Mucosa of gallbladder (tissue), 1 donor: ENCODE data around the gene ATG7. TPM values are rescaled to one million over a fixed set of nuclear protein-coding genes. Genes with fewer than 3 reads are reported as not detected.
"Not testable (repeated sequence)": the region's sequence is repeated elsewhere in the genome, so short reads cannot be mapped to it uniquely, and the experiment has no call there.

ENCODE experiments used
- DNase-seq: peaks from one replicate; pipeline ENCODE4 v3.0.0-alpha.2; 2020; ENCODE audit warnings: low spot score
- total RNA-seq: library from RNA; stranded (reverse); gene quantifications from one replicate; pipeline ENCODE4 v1.2.1, GENCODE V29; 2021
- donor health status: DM: no; HTN: no; CAD: no.

ATG7 gene
- total RNA-seq, 1 donor from 2014 or later = 32.0 TPM

DNA sequence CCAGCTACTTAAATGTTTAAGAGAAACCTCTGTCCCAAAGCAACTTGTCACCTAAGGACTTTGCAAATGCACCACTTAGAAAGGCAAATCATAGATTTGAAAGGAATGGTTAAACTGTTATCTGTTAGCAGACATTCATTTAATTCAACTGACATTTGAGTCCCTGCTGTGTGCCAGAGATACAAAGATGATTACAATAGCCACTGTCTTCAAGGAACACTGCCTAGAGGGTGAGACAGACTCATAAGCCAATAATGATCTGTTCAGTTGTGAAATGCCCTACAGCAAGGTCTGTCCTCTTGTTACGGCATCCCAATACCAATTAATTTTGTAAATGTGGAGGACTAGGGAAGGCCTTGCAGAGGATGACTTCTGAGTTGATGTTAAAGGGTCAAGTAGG is 113.1 kb downstream of the ATG7 start:
- no peak for DNase-seq

DNA sequence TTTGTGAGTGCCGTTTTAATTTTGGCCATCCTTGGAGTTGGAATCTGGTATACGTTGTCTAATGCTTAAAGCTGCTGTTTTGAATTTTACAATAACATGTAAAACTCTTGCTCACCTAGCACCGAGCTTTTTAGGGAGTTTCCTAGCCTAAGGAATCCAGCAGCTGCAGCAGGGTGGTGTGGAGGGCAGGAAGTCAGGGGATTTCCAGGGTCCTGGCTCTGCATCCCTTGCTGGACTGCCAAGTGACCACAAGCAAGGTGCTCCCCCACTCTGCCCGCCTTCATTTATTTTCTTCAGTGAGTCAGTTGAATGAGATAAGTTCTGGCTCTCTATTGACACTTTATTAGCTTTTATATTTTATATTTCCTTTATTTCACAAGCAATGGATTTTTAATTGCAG is 113.7 kb downstream of the ATG7 start:
- no peak for DNase-seq

GRCh38 chr3:11386465-11387113 is 114.4 kb downstream of the ATG7 start:
- DNase-seq = no peak

DNA sequence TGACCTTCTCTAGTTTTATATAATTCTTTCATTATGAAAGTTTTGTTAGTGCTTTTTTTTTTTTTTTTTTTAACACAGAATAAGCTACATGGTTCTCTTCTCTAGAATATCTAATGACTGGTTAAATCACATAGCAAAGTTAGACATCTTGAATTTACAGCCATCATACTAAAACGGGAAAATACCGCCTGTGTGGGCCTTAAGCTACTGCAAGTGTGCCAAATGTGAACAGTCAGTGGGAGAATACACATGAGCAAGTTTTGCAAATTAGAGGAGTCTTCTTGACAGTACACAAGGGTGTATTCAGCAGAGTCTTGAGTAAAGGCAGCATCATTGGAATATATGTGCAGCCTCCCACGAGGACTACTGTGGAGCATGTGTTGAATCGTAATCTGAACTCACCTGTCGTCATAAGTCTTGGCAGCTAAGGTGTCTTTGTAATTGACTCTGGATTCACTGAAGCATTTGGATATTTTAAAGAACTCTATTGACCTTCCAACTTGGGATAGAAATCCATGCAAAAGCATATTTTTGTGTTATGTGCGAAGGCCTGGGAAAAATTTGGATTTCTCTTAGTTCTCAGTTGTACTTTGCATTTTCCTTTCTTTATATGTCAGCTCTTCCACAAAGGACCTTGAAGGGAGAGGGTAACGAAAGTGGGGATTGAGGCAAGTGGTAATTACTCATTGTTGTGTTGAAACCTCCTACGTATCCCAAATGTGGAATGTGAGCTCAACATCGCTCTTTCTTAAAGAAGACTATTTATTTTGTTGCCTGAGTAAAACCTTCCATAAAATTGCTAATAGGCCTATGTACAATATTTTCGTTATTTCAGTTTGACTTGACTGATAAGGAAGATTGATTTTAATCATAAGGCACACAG is 117.4 kb downstream of the ATG7 start:
- DNase-seq = no peak

DNA sequence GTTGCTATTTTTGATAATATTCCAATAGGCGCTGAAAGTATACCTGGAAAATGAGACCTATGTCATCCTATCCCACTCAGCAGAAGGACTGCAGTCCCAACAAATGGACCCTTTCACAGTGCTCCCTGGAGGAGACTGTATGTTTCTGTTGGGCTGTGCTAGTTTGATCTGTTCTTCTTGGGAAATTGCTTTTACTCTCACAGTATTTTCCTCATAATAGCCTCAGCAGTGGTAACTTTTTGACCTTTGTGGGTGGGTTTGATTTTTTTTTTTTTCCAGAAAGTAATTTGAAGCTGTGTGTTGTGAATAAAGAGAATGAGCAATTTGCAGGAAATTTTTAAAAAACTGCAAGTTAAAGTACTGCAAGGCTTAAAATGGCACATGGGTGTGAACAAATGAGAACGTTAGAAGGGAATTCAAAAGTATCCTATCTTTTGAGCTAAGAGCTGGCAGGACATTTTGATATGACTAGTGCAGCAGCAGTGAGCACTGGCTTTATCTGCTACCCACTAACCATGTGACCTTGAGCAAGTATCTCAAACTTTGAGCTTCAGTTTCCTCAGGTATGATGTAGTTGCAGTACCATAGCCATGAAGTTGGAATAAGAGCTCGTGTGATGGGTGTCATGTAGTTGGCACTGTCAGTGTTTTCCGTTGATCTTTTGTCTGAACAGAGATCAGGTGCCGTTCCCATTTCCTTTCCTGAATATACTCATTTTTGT is 118.4 kb downstream of the ATG7 start:
- DNase-seq = no peak

DNA sequence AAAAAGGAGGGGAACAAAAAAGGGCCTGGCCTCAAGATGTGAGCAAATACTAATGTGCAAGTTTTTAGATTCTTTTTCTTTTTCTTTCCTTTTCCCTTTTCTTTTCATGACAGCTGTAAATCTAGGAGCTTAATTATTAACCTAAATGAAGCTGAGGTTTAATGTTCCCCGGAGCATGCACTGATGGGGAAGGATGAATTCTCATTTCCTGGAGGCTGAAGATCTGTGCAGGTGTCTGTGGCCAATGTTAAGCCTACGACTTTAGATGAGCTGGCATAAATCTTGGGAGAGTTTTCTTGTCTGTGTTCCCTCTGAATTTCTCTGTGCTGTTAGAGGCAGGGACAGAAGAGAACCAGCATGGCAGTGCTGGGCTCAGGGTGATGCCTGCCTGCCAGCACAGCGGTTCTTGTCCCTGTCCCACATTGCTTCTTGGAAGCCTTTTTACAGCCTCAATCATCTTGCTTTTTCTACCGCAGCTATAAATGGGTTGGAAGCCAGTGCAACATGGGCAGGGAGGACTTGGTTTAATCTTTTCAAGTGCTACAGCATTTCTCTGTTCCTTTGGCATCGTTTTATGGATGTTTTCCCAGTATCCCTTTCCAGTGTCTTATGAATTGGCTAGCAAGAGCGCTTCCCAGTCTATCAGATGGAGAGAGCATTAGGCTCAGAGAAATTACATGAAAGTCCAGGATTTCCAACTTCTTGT is 119.1 kb downstream of the ATG7 start:
- DNase-seq = no peak

DNA sequence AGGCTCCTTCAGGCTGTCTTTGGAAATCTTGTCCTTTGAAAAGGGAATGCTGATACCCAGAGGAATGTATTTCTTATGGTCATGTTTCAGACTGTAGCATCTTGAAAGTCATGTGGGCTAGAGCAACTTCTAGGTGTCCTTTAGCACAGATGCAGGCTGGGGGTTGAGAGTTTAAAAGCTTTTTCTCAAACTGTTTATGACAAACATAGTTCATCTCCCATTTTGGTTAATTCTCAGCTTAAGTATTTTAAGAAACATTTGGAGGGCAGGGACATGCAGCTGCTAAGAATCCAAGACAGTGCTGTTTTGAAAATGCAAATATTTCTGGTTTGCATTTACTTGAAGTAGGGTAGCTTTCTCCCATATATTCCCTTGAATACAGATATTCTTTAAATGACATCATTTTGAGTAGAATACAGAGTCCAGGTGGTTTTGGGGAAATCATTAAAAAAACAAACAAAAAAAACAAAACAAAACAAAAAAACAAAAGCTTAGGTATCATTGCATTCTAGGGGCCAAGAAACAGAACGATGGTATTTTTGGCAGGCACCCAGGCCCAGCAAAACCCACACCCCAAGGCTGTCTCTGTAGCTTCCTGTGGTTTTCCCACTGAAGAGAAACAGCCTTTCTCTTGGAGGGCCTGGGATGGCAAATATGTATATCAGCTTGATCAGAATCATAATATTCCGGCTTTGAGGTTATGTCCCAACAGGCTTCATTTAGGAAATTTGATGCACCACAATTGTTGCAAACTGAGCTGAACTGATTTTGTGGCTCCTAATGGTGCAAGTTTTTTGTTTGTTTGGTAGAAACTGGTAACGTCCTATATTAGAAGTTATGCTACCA is 120.0 kb downstream of the ATG7 start:
- DNase-seq = no peak

GRCh38 chr3:11392860-11393114 is 120.6 kb downstream of the ATG7 start:
- DNase-seq = no peak

- DNase-seq = no peak
Observed at GRCh38 chr3:11393401-11393800, 121.2 kb downstream of the ATG7 start.

GRCh38 chr3:11394392-11394791 is 122.2 kb downstream of the ATG7 start:
- no peak for DNase-seq

DNA sequence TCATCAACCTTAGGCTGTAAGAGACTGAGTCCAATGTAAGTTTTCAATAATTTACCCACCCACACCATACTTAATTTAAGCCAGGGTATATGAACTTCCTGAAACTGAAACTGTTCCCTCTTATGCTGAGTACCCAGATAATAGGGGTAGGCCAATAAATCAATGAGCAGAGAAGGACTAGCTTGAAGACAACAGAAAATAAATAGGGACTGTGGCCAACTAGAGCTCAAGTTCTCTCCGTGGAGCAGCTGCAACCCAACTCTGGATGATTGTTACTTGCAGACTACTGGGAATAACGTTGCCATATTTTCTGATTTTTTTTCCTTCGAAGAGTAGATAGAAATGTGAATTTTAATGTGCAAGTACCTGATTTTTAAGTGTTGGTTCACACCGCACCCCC is 128.0 kb downstream of the ATG7 start:
- no peak for DNase-seq

DNA sequence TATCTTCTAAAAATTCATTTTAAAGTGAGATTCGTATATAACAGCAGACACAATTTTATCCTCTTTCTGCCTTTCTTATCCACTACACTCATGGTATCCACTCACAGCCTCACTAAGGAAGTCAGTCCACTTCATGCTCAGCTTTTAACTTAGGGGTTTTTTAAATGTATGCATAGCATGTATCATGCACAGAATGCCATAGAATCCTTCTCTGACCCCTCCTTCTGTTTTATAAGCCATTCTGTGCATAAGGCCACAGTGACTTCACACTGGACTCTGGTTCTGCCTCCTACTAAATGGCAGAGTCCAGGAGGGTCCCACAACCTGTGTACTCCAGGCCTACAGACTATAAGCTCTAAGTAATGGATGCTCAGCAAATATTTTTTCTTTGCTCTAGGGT is 129.2 kb downstream of the ATG7 start:
- DNase-seq = no peak

DNA sequence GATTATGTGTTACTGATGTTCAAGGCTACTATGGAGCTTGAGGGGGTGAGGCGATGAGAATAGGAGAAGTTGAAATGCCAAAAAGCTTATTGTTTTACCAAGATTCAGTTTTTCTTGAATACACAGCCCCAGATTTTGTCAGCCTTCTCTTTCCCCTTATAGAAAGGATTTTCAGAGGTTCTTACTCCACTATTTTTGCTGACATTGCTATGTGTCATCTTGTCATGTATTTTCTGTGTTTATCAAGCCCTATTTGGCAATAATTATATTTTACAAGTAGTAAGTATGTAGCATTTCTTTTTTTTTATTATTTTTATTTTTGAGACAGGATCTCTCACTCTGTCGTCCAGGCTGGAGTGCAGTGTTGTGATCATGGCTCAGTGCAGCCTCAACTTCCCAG is 133.1 kb downstream of the ATG7 start:
- DNase-seq = no peak

DNA sequence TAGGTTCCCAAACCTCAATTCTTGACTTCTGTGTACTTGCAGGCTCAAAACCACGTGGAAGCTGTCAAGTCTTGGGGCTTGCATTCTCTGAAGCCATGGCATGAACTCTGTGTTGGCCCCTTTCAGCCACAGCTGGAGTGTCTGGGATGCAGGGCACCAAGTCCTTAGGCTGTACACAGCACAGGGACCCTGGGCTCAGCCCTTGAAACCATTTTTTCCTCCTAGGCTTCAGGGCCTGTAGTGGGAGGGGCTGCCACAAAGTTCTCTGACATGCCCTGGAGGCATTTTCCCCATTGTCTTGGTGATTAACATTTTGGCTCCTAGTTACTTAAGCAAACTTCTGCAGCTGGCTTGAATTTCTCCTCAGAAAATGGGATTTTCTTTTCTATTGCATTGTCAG is 135.4 kb downstream of the ATG7 start:
- no peak for DNase-seq

DNA sequence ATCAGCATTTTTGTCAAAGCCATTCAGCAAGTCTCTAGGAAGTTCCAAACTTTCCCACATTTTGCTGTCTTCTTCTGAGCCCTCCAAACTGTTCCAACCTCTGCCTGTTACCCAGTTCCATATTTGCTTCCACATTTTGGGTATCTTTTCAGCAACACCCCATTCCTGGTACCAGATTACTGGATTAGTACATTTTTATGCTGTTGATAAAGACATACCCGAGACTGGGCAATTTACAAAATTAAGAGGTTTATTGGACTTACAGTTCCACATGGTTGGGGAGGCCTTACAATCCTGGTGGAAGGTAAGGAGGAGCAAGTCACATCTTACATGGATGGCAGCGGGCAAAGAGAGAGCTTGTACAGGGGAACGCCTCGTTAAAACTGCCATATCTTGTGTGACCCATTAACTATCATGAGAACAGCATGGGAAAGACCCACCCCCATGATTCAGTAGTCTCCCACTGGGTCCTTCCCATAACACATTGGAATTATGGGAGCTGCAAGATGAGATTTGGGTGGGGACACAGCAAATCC is 136.2 kb downstream of the ATG7 start:
- not testable (repeated sequence) for DNase-seq

DNA sequence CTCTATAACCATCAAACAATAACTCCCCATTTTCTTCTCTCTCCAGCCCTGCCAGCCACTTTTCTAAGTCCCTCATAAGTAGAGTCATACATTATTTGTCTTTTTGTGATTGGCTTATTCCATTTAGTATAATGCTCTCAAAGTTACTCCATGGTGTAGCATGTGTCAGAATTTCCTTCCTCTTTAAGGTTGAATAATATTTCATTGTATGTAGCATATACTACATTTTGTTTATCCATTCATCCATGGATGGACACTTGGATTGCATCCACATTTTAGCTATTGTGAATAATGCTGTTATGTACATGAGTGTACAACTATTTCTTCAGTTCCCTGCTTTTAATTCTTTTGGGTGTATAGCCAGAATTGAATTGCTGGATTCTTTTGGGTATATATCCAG is 138.4 kb downstream of the ATG7 start:
- DNase-seq = no peak

- no peak for DNase-seq
Observed at GRCh38 chr3:11411956-11412355, 139.8 kb downstream of the ATG7 start.

GRCh38 chr3:11413071-11413470 is 140.9 kb downstream of the ATG7 start:
- no peak for DNase-seq

DNA sequence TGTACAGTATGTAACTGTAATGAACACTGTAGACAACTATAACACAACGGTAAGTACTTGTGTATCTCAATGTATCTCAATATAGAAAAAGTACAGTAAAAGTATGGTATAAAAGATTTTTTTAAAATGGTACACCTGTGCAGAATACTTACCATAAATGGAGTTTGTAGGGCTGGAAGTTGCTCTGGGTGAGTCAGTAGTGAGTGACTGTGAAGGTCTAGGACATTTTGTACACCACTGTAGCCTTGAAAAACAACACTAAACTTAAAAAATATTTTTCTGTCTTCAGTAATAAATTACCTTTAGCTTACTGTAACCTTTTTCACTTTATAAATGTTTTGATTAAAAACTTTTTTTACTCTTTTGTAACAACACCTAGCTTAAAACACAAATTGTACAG is 142.9 kb downstream of the ATG7 start:
- DNase-seq = no peak

GRCh38 chr3:11420066-11420465 is 147.9 kb downstream of the ATG7 start:
- no peak for DNase-seq

DNA sequence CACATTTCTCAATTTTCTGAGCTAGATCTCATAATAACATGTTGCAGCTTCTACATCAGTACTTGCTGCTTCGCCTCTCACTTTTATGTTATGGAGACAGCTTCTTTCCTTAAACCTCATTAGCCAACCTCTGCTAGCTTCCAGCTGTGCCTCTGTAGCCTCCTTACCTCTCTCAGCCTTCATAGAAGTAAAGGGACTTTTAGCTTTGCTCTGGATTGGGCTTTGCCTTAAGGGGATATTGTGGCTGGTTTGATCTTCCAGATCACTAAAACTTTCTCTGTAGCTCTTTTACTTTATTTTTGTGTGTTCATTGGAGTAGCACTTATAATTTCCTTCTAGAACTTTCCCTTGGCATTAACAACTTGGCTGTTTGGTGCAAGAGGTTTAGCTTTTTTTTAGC is 150.1 kb downstream of the ATG7 start:
- DNase-seq = no peak
